GM21528 (cell line): ENCODE results near the gene GLYR1.

Experiments used
- ATAC-seq: cut with Tn5 transposase; IDR thresholded peaks from one replicate; pipeline ENCODE4 v1.9.1; 2021; ENCODE audit warnings: mild to moderate bottlenecking, moderate library complexity; ENCODE audit not compliant: unreplicated experiment, low FRiP score

Gene GLYR1

DNA sequence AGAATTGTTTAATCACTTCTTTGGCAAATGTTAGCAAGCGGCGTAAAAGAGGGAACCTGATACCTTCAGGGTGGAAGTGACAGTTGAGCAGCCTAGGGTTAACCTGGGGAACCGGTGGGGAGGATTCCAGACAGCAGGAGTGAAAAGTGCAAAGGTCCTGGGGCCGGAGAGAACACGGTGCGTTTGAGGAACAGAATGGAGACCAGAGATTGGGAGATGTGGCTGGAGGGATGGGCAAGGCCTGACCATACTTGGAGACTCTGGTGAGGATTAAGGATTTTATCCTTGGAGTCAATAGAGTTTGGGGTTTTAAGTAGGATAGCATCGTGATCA lies 77.8 kb downstream of the GLYR1 start:
- no peak for ATAC-seq

DNA sequence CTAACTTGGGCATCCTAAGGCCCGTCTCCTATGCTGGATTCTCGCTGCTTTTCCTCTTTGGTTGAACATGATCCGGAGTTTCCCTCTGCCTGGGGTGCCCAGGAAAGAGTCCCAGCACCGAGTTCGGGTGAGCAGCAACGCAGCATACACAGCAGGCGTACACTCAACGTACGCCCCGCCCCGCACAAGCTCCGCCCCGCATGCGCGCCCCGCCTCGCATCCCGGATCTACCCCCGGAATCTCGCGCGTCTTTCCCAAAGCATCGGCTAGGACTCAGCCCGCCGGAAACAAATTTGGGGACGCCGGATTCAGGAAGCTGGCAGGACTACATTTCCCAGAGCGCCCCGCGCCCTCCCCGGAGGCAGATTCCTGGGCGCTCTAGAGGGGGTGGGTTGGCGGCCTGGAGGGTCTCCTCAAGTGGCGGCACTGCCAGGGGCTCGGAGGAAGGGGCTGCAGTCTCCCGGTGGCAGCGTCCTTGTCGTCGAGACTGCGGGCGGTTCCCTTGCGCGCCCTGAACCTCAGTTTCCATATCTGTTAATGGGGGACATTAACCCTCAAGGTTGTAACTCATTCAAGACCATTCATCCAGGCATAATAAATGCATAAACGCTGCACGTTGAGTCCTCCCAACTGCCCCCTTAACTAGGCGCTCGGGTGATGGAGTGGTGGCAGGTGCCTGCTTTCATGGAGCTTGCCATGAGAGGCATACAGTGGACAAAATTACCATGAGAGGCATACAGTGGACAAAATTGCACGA lies 78.4 kb downstream of the GLYR1 start:
- ATAC-seq = peak; percentile 60

DNA sequence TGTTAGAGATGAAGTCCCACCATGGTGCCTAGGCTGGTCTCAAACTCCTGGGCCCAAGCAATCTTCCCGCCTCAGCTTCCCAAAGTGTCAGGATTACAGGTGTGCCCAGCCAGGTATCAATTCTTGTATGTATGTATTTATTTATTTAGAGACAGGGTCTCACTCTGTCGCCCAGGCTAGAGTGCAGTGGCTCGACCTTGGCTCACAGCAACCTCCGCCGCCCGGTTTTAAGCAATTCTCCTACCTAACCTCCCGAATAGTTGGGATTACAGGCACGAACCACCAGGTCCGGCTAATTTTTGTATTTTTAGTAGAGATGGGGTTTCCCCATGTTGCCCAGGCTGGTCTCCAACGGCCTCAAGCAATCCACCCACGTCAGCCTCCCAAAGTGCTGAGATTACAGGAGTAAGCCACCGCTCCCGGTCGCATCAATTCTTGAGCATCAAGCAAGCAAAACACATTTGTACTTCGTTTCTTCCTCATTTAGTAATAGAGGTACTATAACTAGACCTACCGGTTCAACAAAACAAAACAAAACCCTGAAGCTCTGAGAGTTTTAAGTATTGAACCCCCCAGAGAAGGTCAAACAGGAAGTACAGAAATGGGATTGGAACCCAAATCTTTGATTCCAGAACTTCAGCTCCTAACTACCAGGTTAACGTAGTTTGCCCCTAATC lies 79.1 kb downstream of the GLYR1 start:
- ATAC-seq = no peak

GRCh38 chr16:4766875-4767628 lies 80.0 kb downstream of the GLYR1 start, which contains the start of gene ZNF500:
TSS of gene ZNF500 (minus strand) at chr16:4767162. CDS start at chr16:4765978, 1,184 bp downstream.
- ATAC-seq = peak; percentile 80

GRCh38 chr16:4765511-4766474 lies 81.3 kb downstream of the GLYR1 start:
- ATAC-seq = no peak

GRCh38 chr16:4763791-4764190 lies 83.3 kb downstream of the GLYR1 start:
- ATAC-seq = no peak

- ATAC-seq = no peak
Measured at GRCh38 chr16:4762205-4762604, 84.9 kb downstream of the GLYR1 start.

GRCh38 chr16:4760221-4760910 lies 86.7 kb downstream of the GLYR1 start:
- ATAC-seq = no peak

GRCh38 chr16:4755687-4756086 lies 91.4 kb downstream of the GLYR1 start:
- no peak for ATAC-seq

GRCh38 chr16:4754865-4755264 lies 92.2 kb downstream of the GLYR1 start:
- ATAC-seq = no peak

DNA sequence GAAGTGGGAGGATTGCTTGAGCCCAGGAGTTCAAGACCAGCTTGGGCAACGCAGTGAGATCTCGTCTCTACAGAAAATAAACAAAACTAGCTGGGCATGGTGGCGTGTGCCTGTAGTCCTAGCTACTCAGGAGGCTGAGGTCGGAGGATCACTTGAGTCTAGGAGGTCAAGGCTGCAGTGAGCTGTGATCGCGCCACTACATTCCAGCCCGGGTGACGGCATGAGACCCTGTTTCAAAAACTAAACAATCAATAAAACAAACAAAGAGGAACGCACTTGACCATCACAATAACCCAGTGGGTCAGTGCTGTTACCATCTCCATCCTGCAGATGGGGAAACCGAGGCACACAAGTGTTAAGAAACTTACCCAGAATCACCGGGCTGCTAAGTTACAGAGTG lies 93.9 kb downstream of the GLYR1 start:
- no peak for ATAC-seq
